ENCODE data around the gene BFSP2.
"Not testable (repeated sequence)": the region's sequence is repeated elsewhere in the genome, so short reads cannot be mapped to it uniquely, and the experiment has no call there.

The BFSP2 gene

DNA sequence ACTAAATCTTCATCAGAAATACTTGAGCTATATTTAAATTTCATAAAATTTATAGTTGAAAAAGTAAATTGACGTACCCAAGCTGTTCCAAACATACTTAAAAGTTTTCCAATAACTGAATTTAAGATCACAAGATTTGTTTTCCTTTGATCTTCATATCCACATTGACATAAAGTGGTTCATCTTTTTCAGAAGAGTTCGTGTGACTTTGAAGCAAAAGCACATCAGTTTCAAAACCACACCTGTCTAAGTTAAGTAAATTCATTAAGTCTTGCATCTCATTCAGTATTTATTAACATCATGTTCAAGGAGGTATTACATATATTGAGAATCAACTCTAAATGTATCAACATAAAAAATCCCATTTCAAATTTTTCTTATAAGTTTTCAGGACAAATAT lies 79.5 kb downstream of the BFSP2 start:
- DNase-seq (ENCODE audit: low read depth in 2 of 2): no peak

GRCh38 chr3:133479895-133480669 lies 80.2 kb downstream of the BFSP2 start:
- DNase-seq (ENCODE audit: low read depth in 2 of 2): no peak

DNA sequence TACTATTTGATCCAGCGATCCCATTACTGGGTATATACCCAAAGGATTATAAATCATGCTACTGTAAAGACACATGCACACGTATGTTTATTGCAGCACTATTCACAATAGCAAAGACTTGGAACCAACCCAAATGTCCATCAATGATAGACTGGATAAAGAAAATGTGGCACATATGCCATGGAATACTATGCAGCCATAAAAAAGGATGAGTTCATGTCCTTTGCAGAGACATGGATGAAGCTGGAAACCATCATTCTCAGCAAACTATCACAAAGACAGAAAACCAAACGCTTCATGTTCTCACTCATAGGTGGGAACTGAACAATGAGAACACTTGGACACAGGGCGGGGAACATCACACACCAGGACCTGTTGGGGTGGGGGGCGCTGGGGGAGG lies 82.6 kb downstream of the BFSP2 start:
- not testable (repeated sequence) for DNase-seq (ENCODE audit: low read depth in 2 of 2)

DNA sequence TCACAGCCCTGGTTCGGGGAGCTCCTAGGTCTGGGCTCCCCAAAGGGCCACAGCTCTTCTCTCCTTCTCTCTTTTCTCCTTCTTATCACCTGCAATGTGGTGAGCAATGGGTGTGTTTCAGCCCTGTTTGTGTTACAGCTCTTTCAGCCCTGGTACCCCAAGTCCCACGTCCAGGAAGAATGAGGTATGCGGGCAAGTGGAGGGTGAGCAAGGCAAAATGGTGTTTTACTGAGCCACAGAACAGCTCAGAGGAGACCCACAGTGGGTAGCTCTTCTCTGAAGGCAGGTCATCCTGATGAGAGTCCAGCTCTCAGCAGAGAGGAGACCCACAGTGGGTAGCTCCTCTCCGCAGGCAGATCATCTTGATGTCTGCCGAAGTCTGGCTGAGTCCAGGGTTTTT lies 86.8 kb downstream of the BFSP2 start:
- DNase-seq (ENCODE audit: low read depth in 2 of 2): no peak

DNA sequence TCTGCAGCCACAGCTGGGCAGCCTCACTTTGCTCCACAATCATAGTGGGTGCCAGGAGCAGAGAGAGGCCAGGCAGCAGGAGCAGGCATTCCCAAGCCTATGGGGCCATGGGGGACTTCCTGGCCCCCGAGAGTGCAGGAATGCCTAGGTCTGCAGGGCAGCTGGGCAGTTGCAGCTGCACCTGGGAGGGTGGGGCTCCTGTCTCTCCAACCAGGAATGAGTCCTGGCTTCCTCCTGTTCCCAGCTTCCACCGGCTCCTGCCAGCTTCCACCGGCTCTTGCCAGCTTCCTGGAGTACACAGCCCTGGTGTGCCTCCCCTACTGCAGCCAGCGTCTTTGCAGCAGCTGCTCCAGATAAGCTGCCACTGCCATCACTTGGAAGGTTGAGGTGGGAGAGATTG lies 87.3 kb downstream of the BFSP2 start:
- DNase-seq (ENCODE audit: low read depth in 2 of 2): no peak

DNA sequence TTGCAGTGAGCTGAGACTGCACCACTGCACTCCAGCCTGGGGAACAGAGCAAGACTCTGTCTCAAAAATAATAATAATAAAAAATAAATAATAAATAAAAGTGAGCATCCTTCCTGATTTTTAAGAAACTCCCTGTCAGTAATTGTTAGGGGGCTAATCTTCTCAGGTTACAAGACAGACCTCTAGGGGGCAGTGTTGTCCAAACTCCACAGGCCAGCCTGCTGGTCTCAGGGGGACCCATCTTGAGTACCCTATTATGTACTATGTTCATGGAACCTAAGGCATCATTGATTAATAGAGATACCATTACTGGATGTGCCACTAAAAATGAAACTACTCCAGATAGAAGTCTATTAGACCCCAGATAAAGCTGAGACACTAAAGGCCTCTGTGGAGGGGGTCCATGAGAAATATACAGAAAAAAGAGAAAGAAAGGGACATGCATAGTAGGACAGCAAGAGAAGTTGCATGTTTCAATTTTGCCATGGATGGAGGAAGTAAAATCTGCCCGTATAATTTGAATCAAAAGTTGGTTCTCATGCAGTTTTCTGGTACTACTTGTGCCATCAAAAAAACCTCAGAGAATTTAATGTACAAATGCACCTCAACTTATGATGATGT lies 88.2 kb downstream of the BFSP2 start:
- DNase-seq (ENCODE audit: low read depth in 2 of 2): no peak

GRCh38 chr3:133488785-133489367 lies 89.0 kb downstream of the BFSP2 start:
- DNase-seq (ENCODE audit: low read depth in 2 of 2): no peak

- DNase-seq (ENCODE audit: low read depth in 2 of 2): no peak
Observed at GRCh38 chr3:133489466-133490085, 89.7 kb downstream of the BFSP2 start.

GRCh38 chr3:133490468-133491351 lies 90.9 kb downstream of the BFSP2 start:
- peak; percentile 72 to 75 for DNase-seq (ENCODE audit: low read depth in 2 of 2)

DNA sequence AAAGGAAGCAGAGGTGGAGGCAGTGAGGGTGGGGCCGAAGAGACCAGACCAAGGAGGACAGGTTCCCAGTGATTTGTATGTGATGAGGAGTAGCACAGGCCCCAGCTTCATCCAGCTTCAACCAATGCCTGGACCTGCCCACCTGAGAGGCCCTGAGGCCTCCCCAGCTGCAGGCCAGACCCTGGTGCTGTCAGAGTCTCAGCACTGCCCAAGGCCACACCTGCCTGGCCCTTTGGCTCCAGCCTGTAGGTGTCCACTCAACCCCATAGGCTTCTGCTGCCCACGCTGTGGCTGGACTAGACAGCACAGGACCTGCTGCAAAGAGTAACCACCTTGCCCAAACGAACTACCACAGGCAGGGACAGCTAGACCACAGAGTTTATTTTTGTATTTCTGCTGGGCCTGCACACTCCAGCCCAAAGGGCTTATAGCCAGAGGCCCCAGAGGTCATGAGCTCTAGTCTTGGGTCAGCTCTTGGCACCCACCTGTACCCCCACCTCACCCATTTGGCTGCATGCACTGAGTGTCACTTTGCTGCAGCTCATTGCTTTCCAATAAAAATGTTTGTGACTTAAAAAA lies 91.7 kb downstream of the BFSP2 start:
- DNase-seq (ENCODE audit: low read depth in 2 of 2): no peak

- DNase-seq (ENCODE audit: low read depth in 2 of 2): no peak
Observed at GRCh38 chr3:133492159-133492741, 92.4 kb downstream of the BFSP2 start.

DNA sequence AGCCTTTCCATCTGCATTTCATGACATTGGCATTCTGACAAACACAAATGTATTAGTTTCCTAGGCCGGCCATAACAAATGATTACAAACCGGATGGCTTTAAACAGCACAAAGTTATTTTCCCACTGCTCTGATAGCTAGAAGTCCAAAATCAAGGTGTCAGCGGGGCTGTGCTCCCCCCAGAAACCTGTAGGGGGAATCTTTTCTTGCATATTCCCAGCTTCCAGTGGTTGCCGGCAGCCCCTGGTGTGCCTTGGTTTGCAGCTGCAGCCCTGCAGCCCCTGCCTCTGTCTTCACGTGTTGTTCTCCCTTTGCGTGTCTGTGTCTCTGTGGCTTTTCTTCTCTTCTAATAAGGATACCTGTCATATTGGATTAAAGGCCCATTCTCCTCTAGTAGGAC lies 94.6 kb downstream of the BFSP2 start:
- no peak for DNase-seq (ENCODE audit: low read depth in 2 of 2)

DNA sequence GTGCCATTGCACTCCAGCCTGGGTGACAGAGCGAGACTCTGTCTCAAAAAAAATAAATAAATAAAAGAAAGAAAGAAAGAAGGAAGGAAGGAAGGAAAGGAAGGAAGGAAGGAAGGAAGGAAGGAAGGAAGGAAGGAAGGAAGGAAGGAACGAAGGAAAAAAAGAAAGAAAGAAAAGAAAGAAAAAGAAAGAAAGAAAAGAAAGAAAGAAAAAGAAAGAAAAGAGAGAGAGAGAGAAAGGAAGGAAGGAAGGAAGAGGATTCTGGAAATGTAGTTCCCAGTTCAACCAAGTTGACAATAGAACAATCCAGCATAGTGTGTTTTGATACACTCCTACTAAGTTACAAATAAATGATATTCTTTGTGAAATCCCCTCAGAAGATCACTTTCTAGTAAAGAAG lies 102.7 kb downstream of the BFSP2 start:
- DNase-seq (ENCODE audit: low read depth in 2 of 2): not testable (repeated sequence)

DNA sequence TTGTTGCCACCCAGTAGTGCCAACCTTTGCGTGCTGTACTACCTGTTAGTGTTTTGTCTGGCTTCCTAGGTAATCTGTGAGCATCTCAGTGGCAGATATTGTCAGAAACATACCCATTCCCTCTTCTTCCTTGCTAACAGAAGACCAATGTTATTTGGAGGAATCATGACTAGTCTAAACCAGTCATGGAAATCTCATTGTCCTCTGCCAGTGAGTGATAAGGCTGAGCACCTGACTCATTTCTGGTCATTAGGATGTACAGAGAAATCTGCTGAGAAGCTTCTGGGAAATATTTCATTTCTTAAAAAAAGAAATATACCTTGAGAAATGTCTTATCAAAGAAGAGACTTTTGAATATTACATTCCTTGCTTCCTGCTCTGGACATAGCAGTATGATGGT lies 103.6 kb downstream of the BFSP2 start:
- no peak for DNase-seq (ENCODE audit: low read depth in 2 of 2)

- no peak for DNase-seq (ENCODE audit: low read depth in 2 of 2)
Observed at GRCh38 chr3:133504736-133505135, 104.9 kb downstream of the BFSP2 start.

- DNase-seq (ENCODE audit: low read depth in 2 of 2): no peak
Observed at GRCh38 chr3:133505813-133506212, 106.0 kb downstream of the BFSP2 start.

- DNase-seq (ENCODE audit: low read depth in 2 of 2): no peak
Observed at GRCh38 chr3:133506215-133506901, 106.5 kb downstream of the BFSP2 start.

GRCh38 chr3:133509488-133509887 lies 109.6 kb downstream of the BFSP2 start:
- DNase-seq (ENCODE audit: low read depth in 2 of 2): no peak

- DNase-seq (ENCODE audit: low read depth in 2 of 2): no peak
Observed at GRCh38 chr3:133512416-133513089, 112.7 kb downstream of the BFSP2 start.

- DNase-seq (ENCODE audit: low read depth in 2 of 2): no peak
Observed at GRCh38 chr3:133514418-133514817, 114.6 kb downstream of the BFSP2 start.

Data from stimulated activated CD8-positive, alpha-beta memory T cell treated with anti-CD3 and anti-CD28 coated beads, Interleukin-15, amount 100 ng/mL, for 48 hours (primary cell).